ENCODE results near the gene TRAPPC12. TPM values are rescaled to one million over a fixed set of nuclear protein-coding genes. Genes with fewer than 3 reads are reported as not detected.

TRAPPC12 gene
- total and polyA plus RNA-seq, 12 donors = 71.9 to 256 (median 89.6) TPM

DNA sequence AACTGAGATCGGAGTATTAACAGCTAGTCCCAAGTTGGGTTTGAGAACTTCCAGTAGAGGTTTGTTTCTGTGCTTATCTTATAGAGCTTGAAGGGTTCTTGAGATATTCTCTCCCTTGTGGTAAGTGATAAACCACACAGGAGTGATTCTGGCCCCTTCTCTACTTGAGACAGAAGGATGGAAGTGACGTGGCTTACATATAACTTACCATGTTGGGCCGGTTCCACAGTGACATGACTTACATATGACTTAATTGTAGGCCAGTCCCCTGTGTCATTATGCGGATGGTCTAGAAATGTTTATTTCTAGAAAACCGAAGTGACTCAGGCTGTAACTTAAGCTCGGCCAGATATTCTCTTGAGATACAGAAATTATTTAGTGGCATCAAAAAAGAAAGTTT lies 62.7 kb downstream of the TRAPPC12 start:
- 75 to 81% methylated on average over 6 of the region's 6 CpGs for WGBS, 2 donors
- Histone ChIP-seq H3K27ac (no peak overlapping the region), H3K36me3 (peaks cover 0 to 44% (median 12%) of the 10 kb centered on the region in 9 donors), H3K27me3 (no peaks in the 10 kb centered on the region), H3K4me1 (peaks cover 0 to 14% (median 9%) of the 10 kb centered on the region in 9 donors), H3K4me3 (no peak overlapping the region), H3K9me3 (peaks cover 0 to 3% (median 0%) of the 10 kb centered on the region in 11 donors)
- intact Hi-C loops (cut with DNase I) = no loop called here
- DNase-seq (no peak), ATAC-seq (no peak)
- TF ChIP-seq, protein P1, sequence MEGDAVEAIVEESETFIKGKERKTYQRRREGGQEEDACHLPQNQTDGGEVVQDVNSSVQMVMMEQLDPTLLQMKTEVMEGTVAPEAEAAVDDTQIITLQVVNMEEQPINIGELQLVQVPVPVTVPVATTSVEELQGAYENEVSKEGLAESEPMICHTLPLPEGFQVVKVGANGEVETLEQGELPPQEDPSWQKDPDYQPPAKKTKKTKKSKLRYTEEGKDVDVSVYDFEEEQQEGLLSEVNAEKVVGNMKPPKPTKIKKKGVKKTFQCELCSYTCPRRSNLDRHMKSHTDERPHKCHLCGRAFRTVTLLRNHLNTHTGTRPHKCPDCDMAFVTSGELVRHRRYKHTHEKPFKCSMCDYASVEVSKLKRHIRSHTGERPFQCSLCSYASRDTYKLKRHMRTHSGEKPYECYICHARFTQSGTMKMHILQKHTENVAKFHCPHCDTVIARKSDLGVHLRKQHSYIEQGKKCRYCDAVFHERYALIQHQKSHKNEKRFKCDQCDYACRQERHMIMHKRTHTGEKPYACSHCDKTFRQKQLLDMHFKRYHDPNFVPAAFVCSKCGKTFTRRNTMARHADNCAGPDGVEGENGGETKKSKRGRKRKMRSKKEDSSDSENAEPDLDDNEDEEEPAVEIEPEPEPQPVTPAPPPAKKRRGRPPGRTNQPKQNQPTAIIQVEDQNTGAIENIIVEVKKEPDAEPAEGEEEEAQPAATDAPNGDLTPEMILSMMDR (IDR thresholded peaks at IDR 0.05) = no peak

DNA sequence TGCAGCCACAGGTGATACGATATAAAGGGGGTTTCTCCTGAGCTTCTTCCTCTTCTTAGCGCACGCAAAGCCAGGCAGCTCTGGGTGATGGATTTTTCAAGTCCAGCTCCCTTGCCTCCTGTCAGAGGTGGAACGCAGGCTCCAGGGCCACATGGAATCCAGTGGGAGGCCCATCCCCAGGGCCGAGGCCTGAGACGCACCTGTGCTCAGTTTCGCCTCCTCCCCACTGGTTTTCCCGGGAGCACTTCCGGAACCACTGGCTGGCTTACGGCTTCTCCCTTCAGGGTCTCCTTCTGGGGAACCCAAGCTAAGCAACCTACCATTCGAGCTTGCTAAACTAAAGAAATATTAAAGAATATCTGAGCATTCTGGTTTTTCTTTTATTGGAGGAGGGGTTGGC lies 63.6 kb downstream of the TRAPPC12 start:
- TF ChIP-seq, protein P1 (IDR thresholded peaks at IDR 0.05) = no peak
- ATAC-seq = no peak

DNA sequence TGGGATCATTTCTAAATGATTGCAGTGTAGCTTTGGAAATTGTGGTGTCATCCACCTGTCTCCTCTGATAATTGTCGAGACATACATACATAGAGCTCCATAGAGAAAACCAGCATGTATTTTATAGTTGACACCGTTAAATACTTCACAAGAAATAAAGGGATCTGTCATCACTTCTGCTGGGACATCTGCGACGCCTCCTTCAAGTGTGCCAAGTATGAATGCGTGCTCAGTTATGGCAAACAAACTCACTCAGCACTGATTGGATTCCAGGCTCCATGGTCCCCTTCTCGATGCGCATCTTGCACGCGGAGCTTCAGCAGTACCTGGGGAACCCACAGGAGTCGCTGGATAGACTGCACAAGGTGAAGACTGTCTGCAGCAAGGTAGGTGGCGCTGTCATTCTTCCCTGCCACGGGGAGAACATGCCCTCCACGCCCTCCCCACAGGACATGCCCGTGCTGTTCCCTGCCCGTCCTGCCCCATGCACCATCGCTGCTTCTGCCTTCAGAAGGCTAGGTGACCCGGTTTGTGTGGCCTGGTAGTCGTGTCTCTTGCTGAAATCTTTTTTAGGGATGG lies 64.1 kb downstream of the TRAPPC12 start:
- peak in 1 of 8 donors; percentile 33 for ATAC-seq
- DNase-seq = no peak
- peaks cover 0 to 54% (median 12%) of the 10 kb centered on the region in 9 donors for H3K36me3 ChIP-seq
- TF ChIP-seq, protein P1 (IDR thresholded peaks at IDR 0.05) = no peak
- H3K4me1 ChIP-seq = peaks cover 0 to 25% (median 11%) of the 10 kb centered on the region in 9 donors
- H3K27me3 ChIP-seq = no peaks in the 10 kb centered on the region
- 87 to 91% methylated on average over 18 of the region's 18 CpGs for WGBS, 2 donors
- intact Hi-C loops (cut with DNase I) = no loop called here
- H3K9me3 ChIP-seq = peaks cover 0 to 3% (median 0%) of the 10 kb centered on the region in 11 donors
- H3K4me3 ChIP-seq = no peak overlapping the region
- H3K27ac ChIP-seq = no peak overlapping the region

More for the DNA sequence above, 63.6 kb downstream of the TRAPPC12 start:
- 95 to 97% methylated on average over 11 of the region's 11 CpGs for WGBS, 2 donors
- H3K27ac ChIP-seq = no peak overlapping the region
- DNase-seq = no peak
- H3K4me3 ChIP-seq = no peak overlapping the region
- H3K27me3 ChIP-seq = no peaks in the 10 kb centered on the region
- H3K36me3 ChIP-seq = peaks cover 0 to 53% (median 12%) of the 10 kb centered on the region in 9 donors
- peaks cover 0 to 3% (median 0%) of the 10 kb centered on the region in 11 donors for H3K9me3 ChIP-seq
- intact Hi-C loops (cut with DNase I) = no loop called here
- peaks cover 0 to 22% (median 9%) of the 10 kb centered on the region in 9 donors for H3K4me1 ChIP-seq

DNA sequence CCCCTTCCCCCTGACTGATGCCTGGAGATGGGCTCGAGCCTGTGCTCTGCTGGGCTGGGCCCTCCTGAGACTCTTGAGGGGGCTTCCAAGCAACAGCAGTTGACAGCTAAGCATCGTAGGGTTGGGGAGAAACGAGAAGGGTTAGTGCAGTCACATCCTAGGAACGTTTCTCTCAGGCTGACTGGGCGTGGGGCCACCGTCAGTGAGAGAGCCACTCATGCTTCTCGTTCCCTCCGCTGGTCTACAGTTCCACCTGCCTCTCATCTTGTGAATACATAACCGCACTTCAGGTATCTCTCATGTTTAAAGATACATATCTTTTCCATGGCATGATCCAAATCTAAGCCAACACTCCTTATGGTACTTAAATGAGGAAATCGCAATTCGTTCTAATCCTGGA lies 66.4 kb downstream of the TRAPPC12 start:
- H3K27me3 ChIP-seq = no peaks in the 10 kb centered on the region
- WGBS, 2 donors = 93 to 94% methylated on average over 11 of the region's 11 CpGs
- ATAC-seq (no peak), DNase-seq (no peak)
- H3K4me3 ChIP-seq = no peak overlapping the region
- TF ChIP-seq, protein P1 (IDR thresholded peaks at IDR 0.05) = no peak
- H3K9me3 ChIP-seq = peaks cover 0 to 3% (median 0%) of the 10 kb centered on the region in 11 donors
- no peak overlapping the region for H3K27ac ChIP-seq
- H3K4me1 ChIP-seq = peaks cover 0 to 39% (median 11%) of the 10 kb centered on the region in 9 donors
- peaks cover 0 to 72% (median 12%) of the 10 kb centered on the region in 9 donors for H3K36me3 ChIP-seq
- intact Hi-C loops (cut with DNase I) = no loop called here

Measured in heart right ventricle (tissue), 16 donors.